Natural killer cell (primary cell): ENCODE results near the gene RAPGEF4. TPM values are rescaled to one million over a fixed set of nuclear protein-coding genes. Genes with fewer than 3 reads are reported as not detected.

Experiments used
- ATAC-seq, 3 donors: fragments of 150-1000 bp in 2 of 3; fragments of 200-7000 bp in 1 of 3; cut with Tn5 transposase; 1 replicate in 1 of 3; 2 replicates in 2 of 3; pipeline ENCODE4 v1.10.0; 2021; ENCODE audit warnings: mild to moderate bottlenecking in 2 of 3, moderate library complexity in 2 of 3
- DNase-seq, 2 donors: peaks; one replicate each; pipeline versions ENCODE4 v3.0.0 to v3.0.0-alpha.2; 2013 to 2021; ENCODE audit warnings: mixed read lengths in 1 of 2
- H3K27ac ChIP-seq: one replicate; pipeline ENCODE4 v1.5.1; 2013; ENCODE audit warnings: mild to moderate bottlenecking, low read length
- H3K27me3 ChIP-seq: one replicate; pipeline ENCODE4 v1.6.1; 2013; ENCODE audit warnings: low read length; ENCODE audit not compliant: control insufficient read depth, insufficient read depth
- H3K36me3 ChIP-seq: one replicate; pipeline ENCODE4 v1.6.1; 2013; ENCODE audit warnings: low read length; ENCODE audit not compliant: control insufficient read depth, insufficient read depth
- H3K4me1 ChIP-seq: one replicate; pipeline ENCODE4 v1.6.1; 2013; ENCODE audit warnings: low read length; ENCODE audit not compliant: control insufficient read depth, insufficient read depth
- H3K4me3 ChIP-seq: one replicate; pipeline ENCODE4 v1.5.1; 2013; ENCODE audit warnings: low read length
- H3K9me3 ChIP-seq: one replicate; pipeline ENCODE4 v1.6.1; 2013; ENCODE audit warnings: low read length; ENCODE audit not compliant: control insufficient read depth, insufficient read depth
- H3K27ac Mint-ChIP-seq, 2 donors: one replicate each; pipeline ENCODE4 v1.8.0; 2022; ENCODE audit warnings: mild to moderate bottlenecking in 2 of 2, mixed read lengths in 2 of 2, moderate library complexity in 1 of 2
- H3K27me3 Mint-ChIP-seq, 2 donors: one replicate each; pipeline ENCODE4 v1.8.0; 2022; ENCODE audit warnings: low read depth in 2 of 2, mixed read lengths in 2 of 2
- H3K36me3 Mint-ChIP-seq: one replicate; pipeline ENCODE4 v1.8.0; 2022; ENCODE audit warnings: mixed read lengths
- H3K4me1 Mint-ChIP-seq, 2 donors: one replicate each; pipeline ENCODE4 v1.8.0; 2022; ENCODE audit warnings: mixed read lengths in 2 of 2
- H3K4me3 Mint-ChIP-seq: one replicate; pipeline ENCODE4 v1.8.0; 2022; ENCODE audit warnings: mild to moderate bottlenecking, moderate library complexity, mixed read lengths
- H3K9me3 Mint-ChIP-seq, 2 donors: one replicate each; pipeline ENCODE4 v1.8.0; 2022; ENCODE audit warnings: mixed read lengths in 2 of 2
- CTCF ChIP-seq: fragments of 200-600 bp; IDR thresholded peaks from one replicate; pipeline ENCODE4 v1.8.0; 2022; ENCODE audit warnings: antibody characterized with exemption
- WGBS: methylation state at CpG from one replicate; pipeline ENCODE4 v1.1.7; 2013; ENCODE audit warnings: missing lambda C conversion rate; ENCODE audit not compliant: insufficient coverage; 5-methylcytosine and 5-hydroxymethylcytosine counted together
- intact Hi-C: fragments of 100-400 bp; cut with micrococcal nuclease; formaldehyde crosslinking; loops from one replicate; pipeline ENCODE4 v1.14.2; 2022
- total RNA-seq, 4 donors: library from RNA; stranded (reverse); fragments of 120-200 nt in 1 of 4; gene quantifications; one replicate each; pipeline versions ENCODE4 v1.2.3 to v1.2.4, GENCODE V29; 2013 to 2022

The RAPGEF4 gene
- total RNA-seq, 3 donors from 2014 or later (not counting 1 experiment from before 2014, with no cell fraction given) = 0.50 TPM; not detected in 2

GRCh38 chr2:172859581-172860335, 124.1 kb downstream of the RAPGEF4 start:
- Histone ChIP-seq H3K4me1 (no peaks in the 10 kb centered on the region), H3K27ac (no peak overlapping the region), H3K9me3 (no peaks in the 10 kb centered on the region), H3K4me3 (no peak overlapping the region), H3K27me3 (no peaks in the 10 kb centered on the region), H3K36me3 (no peaks in the 10 kb centered on the region)
- intact Hi-C loops = no loop called here
- WGBS = 83% methylated on average over 9 of the region's 9 CpGs
- H3K27me3 Mint-ChIP-seq = peaks cover 0 to 12% of the 10 kb centered on the region in 2 donors
- H3K27ac Mint-ChIP-seq = no peak overlapping the region
- peaks cover 0 to 5% of the 10 kb centered on the region in 2 donors for H3K9me3 Mint-ChIP-seq
- H3K36me3 Mint-ChIP-seq = peaks cover 12% of the 10 kb centered on the region
- ATAC-seq = no peak
- no peak for DNase-seq
- no peak for TF ChIP-seq CTCF
- no peak overlapping the region for H3K4me3 Mint-ChIP-seq
- no peaks in the 10 kb centered on the region for H3K4me1 Mint-ChIP-seq

- Mint-ChIP-seq H3K4me1 (no peaks in the 10 kb centered on the region), H3K9me3 (peaks cover 0 to 2% of the 10 kb centered on the region in 2 donors), H3K27me3 (peaks cover 0 to 15% of the 10 kb centered on the region in 2 donors), H3K27ac (no peak overlapping the region), H3K4me3 (no peak overlapping the region), H3K36me3 (peaks cover 12% of the 10 kb centered on the region)
- no peak overlapping the region for H3K27ac ChIP-seq
- no peaks in the 10 kb centered on the region for H3K27me3 ChIP-seq
- H3K9me3 ChIP-seq = no peaks in the 10 kb centered on the region
- intact Hi-C loops = no loop called here
- no peak for TF ChIP-seq CTCF
- no peaks in the 10 kb centered on the region for H3K4me1 ChIP-seq
- ATAC-seq (no peak), DNase-seq (no peak)
- WGBS = 6% methylated on average over 1 of the region's 2 CpGs
- H3K4me3 ChIP-seq = no peak overlapping the region
- no peaks in the 10 kb centered on the region for H3K36me3 ChIP-seq
These were observed 124.7 kb downstream of the RAPGEF4 start for GRCh38 chr2:172860336-172860707.

GRCh38 chr2:172861098-172861497, 125.5 kb downstream of the RAPGEF4 start:
- Histone ChIP-seq H3K4me3 (no peak overlapping the region), H3K27ac (no peak overlapping the region), H3K4me1 (no peaks in the 10 kb centered on the region), H3K27me3 (no peaks in the 10 kb centered on the region), H3K36me3 (no peaks in the 10 kb centered on the region), H3K9me3 (no peaks in the 10 kb centered on the region)
- DNase-seq = no peak
- no peak overlapping the region for H3K27ac Mint-ChIP-seq
- 91% methylated on average over 5 of the region's 5 CpGs for WGBS
- H3K27me3 Mint-ChIP-seq = peaks cover 0 to 14% of the 10 kb centered on the region in 2 donors
- ATAC-seq = no peak
- H3K9me3 Mint-ChIP-seq = no peaks in the 10 kb centered on the region
- H3K4me3 Mint-ChIP-seq = no peak overlapping the region
- no peak for TF ChIP-seq CTCF
- intact Hi-C loops = no loop called here
- no peaks in the 10 kb centered on the region for H3K4me1 Mint-ChIP-seq
- H3K36me3 Mint-ChIP-seq = peaks cover 4% of the 10 kb centered on the region
